ENCODE data around the gene CATSPERE. TPM values are rescaled to one million over a fixed set of nuclear protein-coding genes. Genes with fewer than 3 reads are reported as not detected.

The CATSPERE gene
- total RNA-seq, 1 donor from 2014 or later: 1.1 TPM

- TF ChIP-seq CTCF (IDR thresholded peaks at IDR 0.05): no peak
- Mint-ChIP-seq H3K4me1 (peaks cover 11% of the 10 kb centered on the region), H3K36me3 (ENCODE audit: low read depth) (no peaks in the 10 kb centered on the region), H3K27me3 (no peaks in the 10 kb centered on the region), H3K9me3 (no peaks in the 10 kb centered on the region), H3K27ac (no peak overlapping the region), H3K4me3 (no peak overlapping the region)
- CTCF ChIA-PET: no interaction called here
- intact Hi-C loops (cut with micrococcal nuclease): loop anchor here (5.0 kb wide), 2 partner anchors 149 to 261 kb away; partner anchors contain the start of genes ADSS2 and HNRNPU
- ATAC-seq (ENCODE audit: low read depth) (no peak), DNase-seq (no peak)
- POLR2A ChIA-PET: no interaction called here
Observed at GRCh38 chr1:244601336-244601735, 140.3 kb downstream of the CATSPERE start.

DNA sequence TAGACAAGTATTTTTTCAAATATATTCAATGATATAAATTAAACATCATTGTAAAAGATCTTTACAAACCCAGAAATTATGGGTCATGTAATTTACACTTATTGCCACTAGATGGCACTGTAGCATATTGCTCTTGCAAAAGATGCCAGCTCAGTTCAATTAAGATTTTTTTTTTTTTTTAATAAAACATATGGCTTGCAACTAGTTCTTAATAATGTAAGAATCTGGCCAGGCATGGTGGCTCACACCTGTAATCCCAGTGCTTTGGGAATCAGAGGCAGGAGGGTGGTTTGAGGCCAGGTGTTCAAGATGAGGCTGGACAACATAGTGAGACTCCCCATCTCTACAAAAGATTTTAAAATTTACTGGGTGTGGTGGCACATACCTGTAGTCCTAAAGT lies 142.4 kb downstream of the CATSPERE start:
- Mint-ChIP-seq H3K27ac (no peak overlapping the region), H3K36me3 (ENCODE audit: low read depth) (no peaks in the 10 kb centered on the region), H3K27me3 (no peaks in the 10 kb centered on the region), H3K4me1 (peaks cover 11% of the 10 kb centered on the region), H3K4me3 (no peak overlapping the region), H3K9me3 (no peaks in the 10 kb centered on the region)
- ChIA-PET CTCF (interaction anchor here (1.0 to 4.5 kb wide), 12 partner anchors 8 to 443 kb away, joined by 3 to 126 read pairs (median 5); partner anchors contain the start of gene DESI2), POLR2A (interaction anchor here (0.5 to 1.0 kb wide), 4 partner anchors 127 to 260 kb away, joined by 3 to 5 read pairs (median 4); no protein-coding TSS in a partner anchor)
- TF ChIP-seq CTCF (IDR thresholded peaks at IDR 0.05): peak; percentile 48
- DNase-seq (no peak), ATAC-seq (ENCODE audit: low read depth) (no peak)
- intact Hi-C loops (cut with micrococcal nuclease): loop anchor here (1.0 to 5.0 kb wide), 5 partner anchors 50 to 439 kb away; partner anchors contain the start of genes ADSS2, DESI2 and HNRNPU

DNA sequence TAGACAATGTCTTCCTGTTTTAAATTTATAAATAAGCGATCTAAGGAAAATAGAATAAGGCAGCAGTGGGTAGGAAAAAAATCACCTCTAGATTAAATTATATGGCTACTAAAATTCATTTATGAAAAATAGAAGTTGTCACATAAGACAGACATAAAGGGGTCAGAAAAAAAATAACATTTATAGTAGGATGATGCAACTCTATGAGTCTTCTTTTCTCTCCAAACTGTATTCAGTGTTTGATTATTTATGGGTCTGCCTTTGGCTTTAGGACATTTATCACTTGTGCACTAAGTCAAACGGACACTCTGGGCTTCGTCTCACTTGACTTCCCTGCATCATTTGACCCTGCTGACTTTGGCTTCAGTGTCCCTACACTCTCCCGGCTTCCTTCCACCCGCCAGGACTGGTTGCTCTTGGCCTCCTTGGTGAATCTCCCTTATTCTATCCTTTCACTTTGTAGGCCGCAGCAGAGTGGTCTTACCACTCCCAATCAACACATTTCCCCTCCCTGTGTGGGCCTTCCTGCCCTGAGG lies 144.8 kb downstream of the CATSPERE start:
- POLR2A ChIA-PET: no interaction called here
- Mint-ChIP-seq H3K27ac (no peak overlapping the region), H3K4me1 (no peaks in the 10 kb centered on the region), H3K27me3 (no peaks in the 10 kb centered on the region), H3K4me3 (no peak overlapping the region), H3K36me3 (ENCODE audit: low read depth) (no peaks in the 10 kb centered on the region), H3K9me3 (no peaks in the 10 kb centered on the region)
- ATAC-seq (ENCODE audit: low read depth): no peak
- no peak for DNase-seq
- intact Hi-C loops (cut with micrococcal nuclease): no loop called here
- CTCF ChIA-PET: interaction anchor here (1.5 to 4.5 kb wide), 3 partner anchors 185 to 195 kb away, joined by 5 to 126 read pairs (median 30); no protein-coding TSS in a partner anchor
- no peak for TF ChIP-seq CTCF (IDR thresholded peaks at IDR 0.05)

DNA sequence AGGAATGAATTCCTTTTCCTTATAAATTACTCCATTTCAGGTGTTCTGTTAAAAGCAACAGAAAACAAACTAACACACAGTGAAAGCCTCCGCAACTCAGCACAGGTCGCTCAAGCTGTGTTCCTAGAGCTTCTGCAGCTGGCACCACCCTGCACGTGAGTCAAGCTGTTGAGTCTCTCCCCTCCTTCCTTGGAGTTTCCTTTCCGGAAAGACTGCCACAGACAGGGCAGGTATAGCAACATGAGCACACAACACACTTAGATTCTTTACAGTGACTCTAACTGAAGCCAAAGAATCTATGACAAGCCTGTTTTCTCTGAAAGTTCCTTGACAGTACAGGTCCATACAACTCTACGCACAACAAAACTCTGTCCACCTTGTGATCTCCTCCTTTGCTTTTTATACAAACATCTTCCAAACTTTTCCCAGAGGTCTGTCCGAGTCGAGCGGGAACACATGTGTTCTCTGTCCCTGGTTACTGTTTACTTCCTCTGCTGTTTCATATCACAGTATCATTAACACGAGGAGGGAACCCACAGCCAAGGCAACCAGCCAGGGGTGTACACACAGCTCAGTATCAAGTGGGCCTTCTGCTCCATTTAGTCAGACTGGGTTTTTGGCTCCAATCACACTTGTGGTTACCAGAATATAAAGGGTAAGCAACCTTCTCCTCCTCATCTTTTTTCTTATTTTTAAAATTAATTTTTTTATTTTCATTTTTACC lies 153.2 kb downstream of the CATSPERE start:
- Mint-ChIP-seq H3K9me3 (no peaks in the 10 kb centered on the region), H3K27ac (no peak overlapping the region), H3K4me1 (no peaks in the 10 kb centered on the region), H3K27me3 (peaks cover 2% of the 10 kb centered on the region), H3K36me3 (ENCODE audit: low read depth) (no peaks in the 10 kb centered on the region), H3K4me3 (no peak overlapping the region)
- ChIA-PET POLR2A (no interaction called here), CTCF (interaction anchor here (0.7 kb wide), 1 partner anchor 182 kb away, joined by 3 read pairs; no protein-coding TSS in a partner anchor)
- DNase-seq: no peak
- ATAC-seq (ENCODE audit: low read depth): no peak
- no peak for TF ChIP-seq CTCF (IDR thresholded peaks at IDR 0.05)
- intact Hi-C loops (cut with micrococcal nuclease): no loop called here

- intact Hi-C loops (cut with micrococcal nuclease): no loop called here
- Mint-ChIP-seq H3K4me1 (no peaks in the 10 kb centered on the region), H3K4me3 (no peak overlapping the region), H3K36me3 (ENCODE audit: low read depth) (no peaks in the 10 kb centered on the region), H3K27me3 (peaks cover 2% of the 10 kb centered on the region), H3K27ac (no peak overlapping the region), H3K9me3 (no peaks in the 10 kb centered on the region)
- CTCF ChIA-PET: interaction anchor here (0.7 kb wide), 1 partner anchor 181 kb away, joined by 3 read pairs; no protein-coding TSS in a partner anchor
- DNase-seq: no peak
- no peak for ATAC-seq (ENCODE audit: low read depth)
- TF ChIP-seq CTCF (IDR thresholded peaks at IDR 0.05): no peak
- POLR2A ChIA-PET: no interaction called here
Observed at GRCh38 chr1:244614879-244615278, 153.8 kb downstream of the CATSPERE start.

All from activated B cell treated with CpG ODN at 0.5 μM for 24 hours (primary cell).